ENCODE measurements around the gene SENP3.

SENP3 gene

DNA sequence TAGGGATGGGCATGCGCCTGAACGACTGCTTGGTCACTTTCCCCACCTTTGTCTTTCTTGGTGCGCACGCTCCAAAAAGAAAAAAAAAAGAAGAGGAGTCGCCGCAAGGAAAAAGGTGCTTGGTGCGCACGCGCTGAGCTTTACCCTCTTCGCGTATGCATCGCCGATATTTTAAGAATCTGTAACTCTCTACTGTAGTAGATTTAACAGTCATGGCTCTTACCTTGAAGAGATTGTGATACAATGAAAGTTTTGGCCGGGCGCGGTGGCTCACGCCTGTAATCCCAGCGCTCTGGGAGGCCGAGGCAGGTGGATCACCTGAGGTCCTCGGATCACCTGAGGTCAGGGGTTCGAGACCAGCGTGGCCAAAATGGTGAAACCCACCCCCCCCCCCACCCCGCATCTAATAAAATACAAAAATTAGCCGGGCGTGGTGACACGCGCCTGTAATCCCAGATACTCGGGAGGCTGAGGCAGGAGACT, 53.6 kb downstream of the SENP3 start:
- ChIA-PET POLR2A (interaction anchor here (0.6 to 1.2 kb wide), 6 partner anchors 11 to 130 kb away, joined by 3 to 6 read pairs (median 4); partner anchors contain the start of genes MPDU1, POLR2A, SAT2 and TP53), CTCF (interaction anchor here (1.0 to 9.0 kb wide), 8 partner anchors 9 to 324 kb away, joined by 3 to 68 read pairs (median 5); partner anchors contain the start of genes SAT2, SHBG, TP53 and WRAP53)
- TF ChIP-seq, protein P1, sequence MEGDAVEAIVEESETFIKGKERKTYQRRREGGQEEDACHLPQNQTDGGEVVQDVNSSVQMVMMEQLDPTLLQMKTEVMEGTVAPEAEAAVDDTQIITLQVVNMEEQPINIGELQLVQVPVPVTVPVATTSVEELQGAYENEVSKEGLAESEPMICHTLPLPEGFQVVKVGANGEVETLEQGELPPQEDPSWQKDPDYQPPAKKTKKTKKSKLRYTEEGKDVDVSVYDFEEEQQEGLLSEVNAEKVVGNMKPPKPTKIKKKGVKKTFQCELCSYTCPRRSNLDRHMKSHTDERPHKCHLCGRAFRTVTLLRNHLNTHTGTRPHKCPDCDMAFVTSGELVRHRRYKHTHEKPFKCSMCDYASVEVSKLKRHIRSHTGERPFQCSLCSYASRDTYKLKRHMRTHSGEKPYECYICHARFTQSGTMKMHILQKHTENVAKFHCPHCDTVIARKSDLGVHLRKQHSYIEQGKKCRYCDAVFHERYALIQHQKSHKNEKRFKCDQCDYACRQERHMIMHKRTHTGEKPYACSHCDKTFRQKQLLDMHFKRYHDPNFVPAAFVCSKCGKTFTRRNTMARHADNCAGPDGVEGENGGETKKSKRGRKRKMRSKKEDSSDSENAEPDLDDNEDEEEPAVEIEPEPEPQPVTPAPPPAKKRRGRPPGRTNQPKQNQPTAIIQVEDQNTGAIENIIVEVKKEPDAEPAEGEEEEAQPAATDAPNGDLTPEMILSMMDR (IDR thresholded peaks at IDR 0.05; ENCODE audit: control extremely low read depth, extremely low read depth, low read depth, missing control alignments) = no peak
- no peak for DNase-seq (ENCODE audit: extremely low spot score)

DNA sequence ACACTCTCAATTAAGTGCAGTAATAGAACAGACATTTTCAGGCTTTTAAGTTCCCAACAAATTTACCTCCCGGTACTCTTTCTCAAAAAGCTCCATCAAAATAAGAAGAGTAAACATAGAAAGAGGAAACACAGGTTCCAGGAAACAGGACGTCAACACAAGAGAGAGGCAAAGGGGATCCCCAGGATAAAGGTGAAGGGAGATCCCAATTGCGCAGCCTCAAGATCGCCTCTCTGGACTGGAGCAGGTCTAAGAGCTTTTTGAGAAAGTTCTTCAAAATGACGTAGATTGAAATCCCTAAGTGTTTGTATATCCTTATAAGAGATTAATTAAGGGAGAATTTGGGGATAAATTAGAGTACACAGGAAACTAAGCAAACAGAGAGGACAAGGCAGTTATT, 56.9 kb downstream of the SENP3 start:
- POLR2A ChIA-PET = no interaction called here
- CTCF ChIA-PET = interaction anchor here (0.8 to 9.0 kb wide), 2 partner anchors 12 to 69 kb away, joined by 3 to 68 read pairs; partner anchors contain the start of genes SAT2 and SHBG

DNA sequence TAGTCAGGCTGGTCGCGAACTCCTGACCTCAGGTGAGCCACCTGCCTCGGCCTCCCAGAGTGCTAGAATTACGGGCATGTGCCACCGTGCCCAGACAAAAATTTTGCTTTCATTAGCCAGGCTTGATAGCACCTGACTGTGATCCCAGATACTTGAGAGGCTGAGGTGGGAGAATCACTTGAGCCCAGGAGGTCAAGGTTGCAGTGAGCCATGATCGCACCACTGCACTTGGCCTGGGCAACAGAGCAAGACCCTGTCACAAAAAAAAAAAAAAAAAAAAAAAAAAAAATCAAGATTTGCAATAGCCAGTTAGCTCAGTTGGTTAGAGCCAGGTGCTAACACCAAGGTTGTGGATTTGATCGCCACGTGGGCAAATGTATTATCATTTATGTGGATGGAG, 59.1 kb downstream of the SENP3 start:
- TF ChIP-seq, protein P1 (IDR thresholded peaks at IDR 0.05; ENCODE audit: control extremely low read depth, extremely low read depth, low read depth, missing control alignments) = no peak
- ChIA-PET CTCF (interaction anchor here (2.2 kb wide), 1 partner anchor 106 kb away, joined by 6 read pairs; no protein-coding TSS in a partner anchor), POLR2A (no interaction called here)
- DNase-seq (ENCODE audit: extremely low spot score) = no peak

More for the DNA sequence above, 56.9 kb downstream of the SENP3 start:
- DNase-seq (ENCODE audit: extremely low spot score) = no peak
- TF ChIP-seq, protein P1 (IDR thresholded peaks at IDR 0.05; ENCODE audit: control extremely low read depth, extremely low read depth, low read depth, missing control alignments) = no peak

All from GM10248 (cell line).